Spinal cord (tissue), 10 donors: ENCODE results near the gene MGAT5. TPM values are rescaled to one million over a fixed set of nuclear protein-coding genes. Genes with fewer than 3 reads are reported as not detected.
A peak's percentile ranks its signal among the peaks of the same experiment; 100 is the strongest.

Experiments used
- DNase-seq, 6 donors: peaks; one replicate each; pipeline versions ENCODE4 v3.0.0 to v3.0.0-alpha.2; 2013 to 2015; ENCODE audit warnings: low spot score in 6 of 6, low read depth in 4 of 6
- H3K27ac ChIP-seq: one replicate; pipeline ENCODE4 v1.5.1; 2013; ENCODE audit warnings: low read depth, low read length, control low read depth
- H3K27me3 ChIP-seq: one replicate; pipeline ENCODE4 v1.6.1; 2013; ENCODE audit warnings: low read length; ENCODE audit not compliant: control insufficient read depth, insufficient read depth
- H3K36me3 ChIP-seq: one replicate; pipeline ENCODE4 v1.6.1; 2013; ENCODE audit warnings: low read length; ENCODE audit not compliant: control insufficient read depth, insufficient read depth
- H3K4me1 ChIP-seq: one replicate; pipeline ENCODE4 v1.6.1; 2013; ENCODE audit warnings: low read length; ENCODE audit not compliant: control insufficient read depth, insufficient read depth
- H3K4me3 ChIP-seq: one replicate; pipeline ENCODE4 v1.5.1; 2013; ENCODE audit warnings: low read depth, low read length, control low read depth
- H3K9me3 ChIP-seq: one replicate; pipeline ENCODE4 v1.6.1; 2013; ENCODE audit warnings: low read length; ENCODE audit not compliant: control insufficient read depth, insufficient read depth
- WGBS: methylation state at CpG from one replicate; pipeline ENCODE4 v1.1.5; 2013; ENCODE audit warnings: missing lambda C conversion rate; ENCODE audit not compliant: insufficient coverage; 5-methylcytosine and 5-hydroxymethylcytosine counted together
- polyA plus RNA-seq, 2 donors: library from polyadenylated mRNA; unstranded; fragments of 120-200 nt; gene quantifications; one replicate each; pipeline ENCODE4 v1.2.1, GENCODE V29; 2013; ENCODE audit not compliant: insufficient read length in 2 of 2
- total RNA-seq, 2 donors: library from RNA; depleted of rRNA in 1 of 2; stranded (reverse); fragments of 120-200 nt in 1 of 2; fragments of >200 nt in 1 of 2; gene quantifications; one replicate each; pipeline versions ENCODE4 v1.2.3 to v1.2.4, GENCODE V29; 2013 to 2014
- donor health status: healthy.

Gene MGAT5
- total and polyA plus RNA-seq, 4 donors: 45.8 to 76.6 (median 48.3) TPM

DNA sequence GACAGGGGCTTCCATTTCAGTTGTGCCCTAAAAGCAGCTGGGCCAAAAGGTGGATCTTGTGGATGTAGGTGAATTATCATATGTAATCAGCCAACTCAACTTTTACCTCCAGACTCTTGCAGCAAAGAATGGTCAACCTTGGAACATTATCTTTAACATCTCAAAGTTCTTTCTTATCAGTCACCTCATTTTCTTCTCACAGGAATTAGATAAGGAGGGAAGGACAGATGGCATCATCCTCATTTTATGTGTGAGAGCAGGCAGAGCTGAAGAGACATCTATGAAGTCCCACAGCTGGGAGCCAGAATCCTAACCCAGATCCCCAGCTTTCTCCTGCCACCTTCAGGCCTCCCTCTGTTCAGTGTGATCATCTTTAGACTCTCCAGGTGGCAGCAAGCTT lies 182.1 kb downstream of the MGAT5 start:
- H3K4me1 ChIP-seq: peaks cover 6% of the 10 kb centered on the region

DNA sequence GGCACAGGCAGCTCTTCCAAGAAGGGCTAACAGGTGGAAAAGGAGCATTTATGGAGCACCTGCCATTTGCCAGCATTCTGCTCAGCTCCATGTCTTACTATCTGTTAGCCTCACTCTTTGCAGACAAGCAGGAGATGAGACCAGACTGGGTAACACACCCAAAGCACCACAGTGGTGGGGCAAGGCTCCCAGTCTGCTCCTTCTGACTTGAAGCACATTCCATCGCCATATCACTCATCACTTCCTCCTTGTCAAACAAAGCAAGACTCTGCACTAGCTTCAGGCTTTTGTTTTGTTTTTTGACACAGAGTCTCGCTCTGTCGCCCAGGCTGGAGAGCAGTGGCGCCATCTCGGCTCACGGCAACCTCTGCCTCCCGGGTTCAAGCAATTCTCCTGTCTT lies 182.8 kb downstream of the MGAT5 start:
- Histone ChIP-seq H3K27me3 (no peaks in the 10 kb centered on the region), H3K4me1 (peaks cover 3% of the 10 kb centered on the region), H3K9me3 (no peaks in the 10 kb centered on the region), H3K36me3 (peaks cover 9% of the 10 kb centered on the region), H3K27ac (no peak overlapping the region), H3K4me3 (no peak overlapping the region)
- no peak for DNase-seq
- WGBS: 96% methylated on average over 7 of the region's 7 CpGs

More for the DNA sequence above, 182.1 kb downstream of the MGAT5 start:
- no peak overlapping the region for H3K4me3 ChIP-seq
- H3K36me3 ChIP-seq: peaks cover 6% of the 10 kb centered on the region
- H3K27ac ChIP-seq: no peak overlapping the region
- no peaks in the 10 kb centered on the region for H3K9me3 ChIP-seq
- DNase-seq: no peak
- no peaks in the 10 kb centered on the region for H3K27me3 ChIP-seq

DNA sequence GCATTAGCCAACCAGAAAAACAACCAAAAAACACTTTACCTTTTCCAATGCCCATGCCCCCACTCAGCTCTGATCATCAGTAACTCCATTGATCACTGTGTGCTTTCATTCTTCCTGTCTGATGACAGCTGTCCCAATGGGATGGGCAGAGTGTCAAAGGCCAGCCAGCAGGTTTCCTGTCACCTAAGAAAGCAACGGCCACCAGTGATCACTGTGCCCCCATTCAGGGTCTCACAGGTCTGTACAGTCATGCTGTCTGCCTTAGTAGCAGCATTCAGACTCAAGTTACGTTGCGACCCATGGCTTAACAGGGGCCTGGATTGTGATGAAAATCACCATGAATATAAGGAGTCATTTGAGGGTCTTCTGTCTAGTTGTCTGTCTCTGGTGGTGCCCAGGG lies 184.5 kb downstream of the MGAT5 start:
- no peaks in the 10 kb centered on the region for H3K27me3 ChIP-seq
- peaks cover 3% of the 10 kb centered on the region for H3K4me1 ChIP-seq
- H3K27ac ChIP-seq: no peak overlapping the region
- H3K9me3 ChIP-seq: no peaks in the 10 kb centered on the region
- DNase-seq: no peak
- H3K36me3 ChIP-seq: peaks cover 21% of the 10 kb centered on the region
- WGBS: 81% methylated on average over 2 of the region's 3 CpGs
- H3K4me3 ChIP-seq: no peak overlapping the region

DNA sequence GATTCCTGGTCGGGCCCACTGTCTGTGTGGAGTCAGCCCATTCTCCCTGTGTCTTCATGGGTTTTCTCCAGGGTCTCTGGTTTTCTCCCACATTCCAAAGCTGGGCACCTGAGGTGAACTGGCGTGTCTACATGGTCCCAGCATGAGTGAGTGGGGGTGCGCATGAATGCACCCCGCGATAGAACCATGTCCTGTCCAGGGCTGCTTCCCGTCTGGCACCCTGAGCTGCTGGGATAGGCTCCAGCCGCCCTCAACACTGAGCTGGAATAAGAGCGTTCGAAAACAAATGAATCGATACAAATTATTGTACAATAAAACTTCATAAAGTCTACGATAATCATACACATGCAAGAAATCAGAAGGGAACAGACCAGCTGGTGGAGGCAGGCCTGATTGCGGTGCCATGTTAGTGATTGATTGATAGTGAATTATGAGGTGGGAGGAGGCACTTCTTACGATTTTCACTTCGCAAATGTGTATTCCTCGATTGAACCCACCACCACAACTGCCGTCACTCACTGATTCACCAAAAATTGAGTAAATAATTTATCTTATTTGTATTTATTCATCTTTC lies 186.6 kb downstream of the MGAT5 start:
- WGBS: 100% methylated on average over 7 of the region's 16 CpGs
- no peak for DNase-seq
- peaks cover 30% of the 10 kb centered on the region for H3K36me3 ChIP-seq

DNA sequence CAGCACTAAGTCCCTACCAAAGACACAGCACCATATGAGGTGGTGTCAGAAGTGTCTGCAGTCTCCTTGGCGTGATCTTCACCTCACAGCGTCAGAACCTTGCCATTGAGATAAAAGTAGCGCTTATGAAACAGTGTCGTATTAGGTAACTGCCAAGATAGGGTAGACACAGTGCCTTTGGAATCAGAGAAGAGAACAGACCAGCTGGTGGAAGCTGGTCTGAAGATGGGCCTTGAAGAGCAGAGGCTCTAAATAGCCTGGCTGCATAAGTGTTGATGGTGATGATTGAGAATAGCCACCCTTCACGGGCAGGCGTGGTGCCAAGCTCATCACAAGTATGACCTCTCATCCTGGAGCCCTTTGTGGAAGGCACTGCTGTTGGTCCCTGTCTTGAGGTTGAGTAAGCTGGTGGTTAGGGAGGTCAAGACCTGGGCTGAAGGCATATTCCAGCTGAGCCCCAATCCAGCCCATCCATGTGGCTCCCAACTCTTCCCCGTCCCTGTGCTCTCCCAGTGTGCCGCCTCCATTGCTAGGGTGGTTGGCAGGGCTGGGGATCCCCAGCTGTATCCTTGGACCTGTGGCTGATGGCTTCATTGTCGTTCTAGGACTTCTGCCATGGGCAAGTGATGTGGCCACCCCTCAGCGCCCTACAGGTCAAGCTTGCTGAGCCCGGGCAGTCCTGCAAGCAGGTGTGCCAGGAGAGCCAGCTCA lies 187.4 kb downstream of the MGAT5 start:
- DNase-seq: no peak
- WGBS: 96% methylated on average over 10 of the region's 11 CpGs
- no peak overlapping the region for H3K4me3 ChIP-seq
- no peaks in the 10 kb centered on the region for H3K9me3 ChIP-seq
- no peaks in the 10 kb centered on the region for H3K27me3 ChIP-seq
- peaks cover 16% of the 10 kb centered on the region for H3K4me1 ChIP-seq
- H3K27ac ChIP-seq: no peak overlapping the region
- H3K36me3 ChIP-seq: peaks cover 36% of the 10 kb centered on the region

More for the DNA sequence above, 186.6 kb downstream of the MGAT5 start:
- Histone ChIP-seq H3K9me3 (no peaks in the 10 kb centered on the region), H3K27me3 (no peaks in the 10 kb centered on the region), H3K4me1 (peaks cover 10% of the 10 kb centered on the region), H3K27ac (no peak overlapping the region), H3K4me3 (no peak overlapping the region)

DNA sequence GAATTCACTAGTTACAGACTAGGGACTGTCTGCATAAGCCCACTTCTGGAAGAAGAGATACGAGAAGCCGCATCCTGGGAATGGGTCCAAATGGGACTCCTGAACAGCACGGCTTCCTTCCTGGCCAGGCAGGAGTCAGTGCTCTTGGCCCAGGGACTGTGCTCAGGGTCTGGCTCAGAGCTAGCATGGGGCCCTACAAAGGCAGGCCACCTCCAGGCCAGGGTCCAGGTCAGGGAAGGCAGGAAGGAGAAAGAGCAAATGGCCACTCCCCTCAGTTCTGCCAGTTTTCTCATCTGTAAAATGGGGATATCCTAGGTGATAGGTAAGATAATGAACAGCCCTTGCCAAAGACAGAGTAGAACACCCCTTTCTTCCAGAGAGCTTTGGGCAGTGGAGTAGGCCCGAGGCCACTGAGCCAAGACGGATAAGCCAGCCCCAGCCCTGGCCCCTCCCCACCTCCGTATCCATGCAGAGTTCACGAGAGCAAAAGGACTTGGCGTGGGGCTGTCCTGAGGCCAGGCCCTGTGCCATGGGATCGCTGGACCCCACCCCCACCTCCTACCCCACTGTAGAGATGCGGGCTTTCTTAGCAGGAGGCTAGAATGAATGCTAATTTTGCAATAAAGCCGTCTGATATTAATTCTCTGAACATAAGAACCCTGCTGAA lies 190.1 kb downstream of the MGAT5 start:
- H3K36me3 ChIP-seq: peaks cover 39% of the 10 kb centered on the region
- DNase-seq: no peak
- no peaks in the 10 kb centered on the region for H3K27me3 ChIP-seq
- no peaks in the 10 kb centered on the region for H3K9me3 ChIP-seq
- H3K4me3 ChIP-seq: no peak overlapping the region
- peaks cover 22% of the 10 kb centered on the region for H3K4me1 ChIP-seq
- WGBS: 83% methylated on average over 6 of the region's 11 CpGs
- no peak overlapping the region for H3K27ac ChIP-seq

DNA sequence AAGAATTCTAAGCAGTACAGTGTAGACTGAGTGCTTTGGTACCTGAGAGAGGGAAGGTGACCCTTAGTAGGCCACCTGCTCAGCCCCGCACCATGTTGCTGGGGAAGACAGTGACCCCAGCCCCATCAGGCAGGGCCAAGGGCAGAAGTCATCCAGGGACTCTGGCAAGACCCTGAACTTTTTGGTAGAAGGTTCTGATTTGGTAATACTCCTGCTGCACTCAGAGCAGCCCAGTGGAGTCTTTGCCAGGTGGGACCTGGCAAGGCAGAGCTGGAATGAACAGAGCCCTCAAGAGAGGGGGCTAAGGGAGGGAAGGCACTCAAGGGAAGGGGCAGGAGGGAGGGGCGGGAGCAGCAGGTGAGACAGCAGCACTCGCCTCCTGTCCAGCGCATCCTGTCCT lies 191.2 kb downstream of the MGAT5 start:
- peaks cover 24% of the 10 kb centered on the region for H3K4me1 ChIP-seq
- H3K27me3 ChIP-seq: no peaks in the 10 kb centered on the region
- WGBS: 100% methylated on average over 4 of the region's 4 CpGs
- no peak for DNase-seq
- H3K9me3 ChIP-seq: no peaks in the 10 kb centered on the region
- no peak overlapping the region for H3K27ac ChIP-seq
- H3K4me3 ChIP-seq: no peak overlapping the region
- H3K36me3 ChIP-seq: peaks cover 50% of the 10 kb centered on the region

DNA sequence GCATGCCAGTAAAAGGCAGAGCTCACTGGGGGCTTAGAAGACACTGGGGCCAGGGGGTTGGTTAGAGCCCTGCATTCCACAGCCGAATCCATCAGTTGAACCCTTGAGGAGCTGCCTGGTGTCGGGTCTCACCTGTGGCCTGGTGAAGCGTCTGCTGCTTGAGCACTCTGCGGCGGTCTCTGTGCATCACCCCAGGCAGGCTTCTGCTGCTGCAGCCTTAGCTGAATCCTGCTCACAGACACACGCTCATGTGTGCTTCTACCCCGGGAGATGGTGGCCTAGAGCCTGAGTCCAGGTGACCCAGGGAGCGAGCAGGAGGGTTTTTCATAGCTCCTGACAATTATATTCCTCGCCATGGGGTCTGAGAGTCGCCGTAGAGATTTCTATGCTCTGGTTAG lies 192.1 kb downstream of the MGAT5 start:
- H3K9me3 ChIP-seq: no peaks in the 10 kb centered on the region
- no peak overlapping the region for H3K27ac ChIP-seq
- H3K27me3 ChIP-seq: no peaks in the 10 kb centered on the region
- H3K4me3 ChIP-seq: no peak overlapping the region
- WGBS: 67% methylated on average over 8 of the region's 11 CpGs
- H3K4me1 ChIP-seq: peaks cover 32% of the 10 kb centered on the region
- peak in 1 of 6 donors; percentile 29 for DNase-seq
- H3K36me3 ChIP-seq: peaks cover 54% of the 10 kb centered on the region

DNA sequence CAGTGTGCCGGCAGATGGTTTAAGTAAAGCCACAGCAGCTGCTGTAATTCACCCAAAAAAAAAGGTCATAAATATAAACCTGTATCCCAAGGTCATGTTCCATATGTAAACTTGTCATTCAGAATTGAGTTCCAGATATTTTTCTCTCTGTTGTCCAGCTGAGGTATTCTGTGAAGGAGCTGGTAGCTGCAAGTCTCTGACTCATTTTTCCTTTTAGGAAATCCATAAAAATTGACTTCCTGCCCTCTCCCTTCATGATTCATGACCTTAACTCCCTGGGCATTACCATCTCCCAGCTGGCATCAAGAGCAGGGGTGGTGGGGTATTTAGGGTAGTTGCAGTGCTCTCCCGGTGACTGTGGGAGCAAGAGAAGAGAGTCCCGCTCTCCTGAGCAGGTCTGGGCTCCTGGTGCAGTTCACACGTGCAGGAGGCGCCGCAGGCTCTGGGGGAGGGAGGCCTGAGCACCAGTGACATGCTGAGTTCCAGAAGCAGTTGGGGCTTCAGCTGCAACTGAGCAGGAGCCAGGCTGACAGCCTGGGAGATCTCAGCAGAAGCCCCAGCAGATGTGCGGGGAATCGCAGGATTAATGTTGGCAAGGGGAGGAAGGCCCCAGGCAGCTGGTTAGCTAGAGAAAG lies 192.6 kb downstream of the MGAT5 start:
- peaks cover 53% of the 10 kb centered on the region for H3K36me3 ChIP-seq
- peak in 2 of 6 donors; percentile 59 to 73 for DNase-seq
- no peak overlapping the region for H3K4me3 ChIP-seq
- no peaks in the 10 kb centered on the region for H3K9me3 ChIP-seq
- peaks cover 35% of the 10 kb centered on the region for H3K4me1 ChIP-seq
- 67% methylated on average over 5 of the region's 8 CpGs for WGBS
- H3K27me3 ChIP-seq: no peaks in the 10 kb centered on the region
- no peak overlapping the region for H3K27ac ChIP-seq
